H1 (cell line): Measurements from ENCODE around the gene JAKMIP3. TPM values are rescaled to one million over a fixed set of nuclear protein-coding genes. Genes with fewer than 3 reads are reported as not detected.

Source experiments
- CTCF ChIA-PET: fragments of 300-600 bp; sonication (Branson Sonifier 250); formaldehyde crosslinking; loops from one replicate; lab custom pipeline; 2021; ENCODE audit not compliant: partially characterized antibody; lab: Charles Lee
- POLR2A ChIA-PET: fragments of 300-600 bp; sonication (Branson Sonifier 250); formaldehyde crosslinking; loops from one replicate; lab custom pipeline; 2021; ENCODE audit warnings: inconsistent platforms; ENCODE audit not compliant: partially characterized antibody; lab: Charles Lee
- DNase-seq, 2 experiments: peaks; one replicate each; pipeline versions ENCODE4 v3.0.0 to v3.0.0-alpha.2; 2010 to 2022; ENCODE audit warnings: low spot score in 2 of 2, low read depth in 1 of 2, mixed read lengths in 1 of 2
- FAIRE-seq: peaks from 2 replicates; lab custom pipeline; 2011; peaks lifted over from hg19 to GRCh38; lab: Jason Lieb, UNC
- H2AFZ ChIP-seq: 2 replicates; pipeline ENCODE4 v1.8.1; 2012; ENCODE audit warnings: low read length, inconsistent platforms
- H2AK5ac ChIP-seq: 2 replicates; pipeline ENCODE4 v1.6.1; 2013; ENCODE audit warnings: low read depth, low read length
- H2BK120ac ChIP-seq: replicated peaks from 2 replicates; pipeline ENCODE3; 2013; ENCODE audit warnings: low read depth, low read length, inconsistent platforms
- H2BK12ac ChIP-seq: 2 replicates; pipeline ENCODE4 v1.6.1; 2013; ENCODE audit warnings: low read depth, low read length
- H2BK15ac ChIP-seq: 2 replicates; pipeline ENCODE4 v1.6.1; 2013; ENCODE audit warnings: low read length
- H2BK20ac ChIP-seq: 2 replicates; pipeline ENCODE4 v1.6.1; 2013; ENCODE audit warnings: low read length
- H2BK5ac ChIP-seq: 2 replicates; pipeline ENCODE4 v1.6.1; 2013; ENCODE audit warnings: low read depth, low read length
- H3K14ac ChIP-seq: 2 replicates; pipeline ENCODE4 v1.6.1; 2013; ENCODE audit warnings: inconsistent platforms; ENCODE audit not compliant: insufficient read length
- H3K18ac ChIP-seq: 2 replicates; pipeline ENCODE4 v1.6.1; 2013; ENCODE audit warnings: low read length; ENCODE audit errors: extremely low read depth
- H3K23ac ChIP-seq: 2 replicates; pipeline ENCODE4 v1.6.1; 2013; ENCODE audit warnings: inconsistent platforms; ENCODE audit not compliant: insufficient read length
- H3K23me2 ChIP-seq: 2 replicates; pipeline ENCODE4 v1.6.1; 2013; ENCODE audit warnings: low read depth, low read length
- H3K27ac ChIP-seq: 2 replicates; pipeline ENCODE4 v1.6.1; 2011; ENCODE audit warnings: low read depth, low read length, inconsistent platforms
- H3K27me3 ChIP-seq, 4 experiments: replicated peaks in 1 of 4; 1 replicate in 1 of 4; 2 replicates in 3 of 4; pipeline versions ENCODE4 v1.6.1 to v1.8.1; 2011 to 2013; ENCODE audit warnings: low read length in 3 of 4, mild to moderate bottlenecking in 3 of 4, inconsistent platforms in 2 of 4, mixed read lengths in 2 of 4, moderate library complexity in 1 of 4; ENCODE audit not compliant: control insufficient read depth in 3 of 4, insufficient read depth in 3 of 4; ENCODE audit errors: extremely low read depth in 1 of 4
- H3K36me3 ChIP-seq, 4 experiments: 2 replicates each; pipeline versions ENCODE4 v1.6.1 to v1.8.1; 2011 to 2013; ENCODE audit warnings: mild to moderate bottlenecking in 4 of 4, low read length in 3 of 4, moderate library complexity in 2 of 4, control low read depth in 1 of 4, inconsistent platforms in 1 of 4; ENCODE audit not compliant: insufficient read depth in 4 of 4, control insufficient read depth in 2 of 4
- H3K4ac ChIP-seq: replicated peaks from 2 replicates; pipeline ENCODE3; 2013; ENCODE audit warnings: low read length, low read depth, mixed read lengths, inconsistent platforms; ENCODE audit not compliant: insufficient read length
- H3K4me1 ChIP-seq, 4 experiments: replicated peaks in 1 of 4; 1 replicate in 1 of 4; 2 replicates in 3 of 4; pipeline versions ENCODE4 v1.6.1 to v1.8.1; 2011 to 2013; ENCODE audit warnings: low read length in 3 of 4, inconsistent platforms in 2 of 4, mixed read lengths in 1 of 4; ENCODE audit not compliant: insufficient read depth in 4 of 4, control insufficient read depth in 3 of 4
- H3K4me2 ChIP-seq, 2 experiments: 2 replicates each; pipeline versions ENCODE4 v1.6.1 to v1.8.1; 2011 to 2013; ENCODE audit warnings: low read depth in 2 of 2, low read length in 2 of 2, control low read depth in 1 of 2, inconsistent platforms in 1 of 2, mild to moderate bottlenecking in 1 of 2; ENCODE audit not compliant: insufficient read depth in 1 of 2
- H3K4me3 ChIP-seq, 4 experiments: fragments of 200-600, 300-600 bp in 1 of 4; sonication (generic), shearing (Covaris generic), sonication (Bioruptor Twin) in 1 of 4; 2 replicates each; pipeline versions ENCODE4 v1.5.1 to v1.8.1; 2011 to 2016; ENCODE audit warnings: low read length in 4 of 4, low read depth in 3 of 4, control low read depth in 2 of 4, inconsistent platforms in 2 of 4, mild to moderate bottlenecking in 2 of 4, mixed read lengths in 1 of 4, moderate library complexity in 1 of 4; ENCODE audit not compliant: insufficient read depth in 2 of 4; ENCODE audit errors: extremely low read depth in 1 of 4
- H3K56ac ChIP-seq: replicated peaks from 2 replicates; pipeline ENCODE3; 2013; ENCODE audit warnings: low read depth, mild to moderate bottlenecking, mixed read lengths, low read length, inconsistent platforms; ENCODE audit not compliant: insufficient read length
- H3K79me1 ChIP-seq: 2 replicates; pipeline ENCODE4 v1.6.1; 2013; ENCODE audit warnings: low read depth, low read length, control low read depth
- H3K79me2 ChIP-seq, 2 experiments: 2 replicates each; pipeline versions ENCODE4 v1.6.1 to v1.8.1; 2012 to 2013; ENCODE audit warnings: low read length in 2 of 2, mild to moderate bottlenecking in 2 of 2, inconsistent platforms in 1 of 2; ENCODE audit not compliant: insufficient read depth in 2 of 2, control insufficient read depth in 1 of 2
- H3K9ac ChIP-seq, 4 experiments: replicated peaks in 1 of 4; 1 replicate in 1 of 4; 2 replicates in 3 of 4; pipeline versions ENCODE4 v1.6.1 to v1.8.1; 2011 to 2013; ENCODE audit warnings: low read depth in 3 of 4, low read length in 3 of 4, control low read depth in 2 of 4, mild to moderate bottlenecking in 2 of 4, moderate library complexity in 2 of 4, inconsistent platforms in 1 of 4; ENCODE audit errors: extremely low read depth in 1 of 4
- H3K9me3 ChIP-seq, 2 experiments: 2 replicates each; pipeline versions ENCODE4 v1.6.1 to v1.8.1; 2012 to 2013; ENCODE audit warnings: mild to moderate bottlenecking in 2 of 2, moderate library complexity in 2 of 2, control low read depth in 1 of 2, inconsistent platforms in 1 of 2, low read depth in 1 of 2, low read length in 1 of 2, mixed read lengths in 1 of 2; ENCODE audit not compliant: insufficient read depth in 2 of 2
- H4K20me1 ChIP-seq, 2 experiments: replicated peaks in 1 of 2; 2 replicates each; pipeline versions ENCODE3 to v1.8.1; 2011 to 2013; ENCODE audit warnings: inconsistent platforms in 2 of 2, low read length in 2 of 2, mild to moderate bottlenecking in 1 of 2; ENCODE audit not compliant: insufficient read depth in 2 of 2, control insufficient read depth in 1 of 2
- H4K5ac ChIP-seq: 2 replicates; pipeline ENCODE4 v1.6.1; 2013; ENCODE audit warnings: low read length, low read depth, mixed read lengths, inconsistent platforms; ENCODE audit not compliant: insufficient read length
- H4K8ac ChIP-seq: 2 replicates; pipeline ENCODE4 v1.8.0; 2013; ENCODE audit warnings: mild to moderate bottlenecking, moderate library complexity, low read length, inconsistent platforms; ENCODE audit not compliant: insufficient read depth; ENCODE audit errors: extremely low read depth
- H4K91ac ChIP-seq: replicated peaks from 2 replicates; pipeline ENCODE3; 2013; ENCODE audit warnings: low read length, mixed read lengths, inconsistent platforms; ENCODE audit not compliant: insufficient read length
- ATF3 ChIP-seq: IDR thresholded peaks from 2 replicates; pipeline ENCODE4 v1.6.1; 2011; ENCODE audit warnings: low read depth, mild to moderate bottlenecking, low read length; ENCODE audit not compliant: insufficient read depth
- E2F6 ChIP-seq: IDR thresholded peaks from 2 replicates; pipeline ENCODE4 v1.6.1; 2012; ENCODE audit warnings: inconsistent platforms
- EGR1 ChIP-seq: IDR thresholded peaks from 2 replicates; pipeline ENCODE4 v1.6.1; 2011; ENCODE audit warnings: low read depth, low read length, borderline replicate concordance
- FOSL1 ChIP-seq: IDR thresholded peaks from 2 replicates; pipeline ENCODE4 v1.6.1; 2011; ENCODE audit warnings: mild to moderate bottlenecking, low read depth, low read length, moderate library complexity; ENCODE audit not compliant: insufficient read depth
- HDAC6 ChIP-seq: IDR thresholded peaks from one replicate; pipeline ENCODE4 v1.7.1; 2012; ENCODE audit warnings: low read depth, mild to moderate bottlenecking, inconsistent platforms, low read length, moderate library complexity
- JUND ChIP-seq: IDR thresholded peaks from 2 replicates; pipeline ENCODE4 v1.6.1; 2011; ENCODE audit warnings: mild to moderate bottlenecking, improper control_type of control experiment, low read length
- RBBP5 ChIP-seq: IDR thresholded peaks from 2 replicates; pipeline ENCODE4 v1.7.1; 2012; ENCODE audit warnings: low read depth, mild to moderate bottlenecking, inconsistent platforms, low read length, moderate library complexity, borderline replicate concordance
- RNF2 ChIP-seq: fragments of 200-900, 300-1000 bp; sonication (generic); IDR thresholded peaks from 2 replicates; pipeline ENCODE4 v1.7.1; 2016; ENCODE audit warnings: borderline replicate concordance, low read depth, mild to moderate bottlenecking, antibody characterized with exemption, low read length; ENCODE audit not compliant: poor library complexity, severe bottlenecking; ENCODE audit errors: missing control alignments
- SIN3A ChIP-seq, 2 experiments: IDR thresholded peaks in 1 of 2; conservative IDR thresholded peaks in 1 of 2; 2 replicates each; pipeline ENCODE4 v1.6.1; 2011 to 2012; ENCODE audit warnings: low read length in 2 of 2, improper control_type of control experiment in 1 of 2, low read depth in 1 of 2, mild to moderate bottlenecking in 1 of 2
- WGBS, 2 experiments: shearing (Covaris generic) in 1 of 2; methylation state at CpG; one replicate each; pipeline versions ENCODE4 v1.1.6 to v1.1.7; 2013 to 2015; ENCODE audit warnings: low lambda C conversion rate in 2 of 2, mixed read lengths in 2 of 2, inconsistent platforms in 1 of 2, low coverage in 1 of 2, missing lambda C conversion rate in 1 of 2; ENCODE audit not compliant: insufficient replicate concordance in 2 of 2, insufficient coverage in 1 of 2, insufficient read length in 1 of 2; ENCODE audit errors: extremely low coverage in 1 of 2, missing lambda C conversion rate in 1 of 2; 5-methylcytosine and 5-hydroxymethylcytosine counted together
- polyA plus RNA-seq, 7 experiments: library from polyadenylated mRNA; depleted of rRNA in 3 of 7; stranded (reverse) in 5 of 7; unstranded in 2 of 7; fragments of >200 nt in 5 of 7; fragments of 200-250 nt in 2 of 7; gene quantifications; 1 replicate in 5 of 7; 2 replicates in 1 of 7; 4 replicates in 1 of 7; pipeline versions ENCODE4 v1.2.1 to v1.2.3, GENCODE V29; 2011 to 2013; ENCODE audit warnings: missing spikeins in 2 of 7, mixed read lengths in 2 of 7
- total RNA-seq: library from RNA; stranded (reverse); fragmentation: NEBNext Ultra II Directional; extraction: Animal tissue kit (Norgen Biotek cat#: 25700); gene quantifications from 2 replicates; pipeline ENCODE4 v1.2.1, GENCODE V29; 2021

The JAKMIP3 gene
- total and polyA plus RNA-seq, 2 of the 8 experiments (the other 6 are each of a cell fraction or from before 2014, with no cell fraction given) = 0.83 to 0.91 TPM

- Histone ChIP-seq H2BK12ac (no peak overlapping the region), H3K9me3 (no peaks in the 10 kb centered on the region), H3K79me2 (no peaks in the 10 kb centered on the region), H2AFZ (no peak overlapping the region), H3K56ac (no peak overlapping the region), H2BK120ac (no peak overlapping the region), H3K9ac (no peak overlapping the region), H3K23me2 (peaks cover 11% of the 10 kb centered on the region; the same call in 1 of the 2 replicates), H4K8ac (no peak overlapping the region; the same call in 1 of the 2 replicates), H4K91ac (no peak overlapping the region), H3K4me1 (peaks cover 8 to 17% (median 16%) of the 10 kb centered on the region in 4 experiments), H4K20me1 (peaks cover 0 to 1% of the 10 kb centered on the region in 2 experiments), H4K5ac (no peak overlapping the region), H3K4ac (no peak overlapping the region), H3K4me2 (no peak overlapping the region), H3K36me3 (no peaks in the 10 kb centered on the region), H2BK5ac (no peak overlapping the region), H3K18ac (no peak overlapping the region), H2BK15ac (no peak overlapping the region), H2AK5ac (no peak overlapping the region), H3K23ac (no peak overlapping the region), H3K27ac (no peak overlapping the region), H2BK20ac (no peak overlapping the region), H3K14ac (no peak overlapping the region), H3K4me3 (no peak overlapping the region), H3K79me1 (no peaks in the 10 kb centered on the region), H3K27me3 (peaks cover 8 to 30% (median 20%) of the 10 kb centered on the region in 4 experiments)
- POLR2A ChIA-PET = no interaction called here
- WGBS, 2 experiments = 59% methylated on average over 9 of the region's 9 CpGs; no CpG with 5 or more reads in 1 of the 2 experiments
- CTCF ChIA-PET = interaction anchor here (1.0 to 2.2 kb wide), 6 partner anchors 10 to 102 kb away, joined by 3 to 9 read pairs (median 5); no protein-coding TSS in a partner anchor
- TF ChIP-seq EGR1 (no peak), SIN3A (conservative IDR thresholded peaks at IDR 0.05 in 1 of 2, IDR thresholded peaks at IDR 0.05 in 1 of 2; ENCODE audit: low read depth in 1 of 2, low read length in 2 of 2) (no peak), RNF2 (no peak), E2F6 (no peak), HDAC6 (no peak), FOSL1 (no peak), RBBP5 (no peak), JUND (no peak), ATF3 (no peak)
- FAIRE-seq = no peak
- DNase-seq = no peak
These were observed 25.7 kb upstream of the JAKMIP3 start for GRCh38 chr10:132040046-132040445.
